Activated CD8-positive, alpha-beta T cell treated with anti-CD3 and anti-CD28 coated beads for 36 hours (primary cell): ENCODE data around the gene TRHDE. TPM values are rescaled to one million over a fixed set of nuclear protein-coding genes. Genes with fewer than 3 reads are reported as not detected.
"Not testable (repeated sequence)": the region's sequence is repeated elsewhere in the genome, so short reads cannot be mapped to it uniquely, and the experiment has no call there.

Experiments used
- ATAC-seq: fragments of 200-7000 bp; cut with Tn5 transposase; one replicate; pipeline ENCODE4 v1.10.0; 2021; ENCODE audit warnings: mild to moderate bottlenecking, moderate library complexity
- CTCF ChIA-PET: fragments of 350-600 bp; sonication (Branson Sonifier 250); formaldehyde crosslinking; loops from one replicate; lab custom pipeline; 2021; ENCODE audit warnings: antibody characterized with exemption; lab: Charles Lee
- POLR2A ChIA-PET: fragments of 350-600 bp; sonication (Branson Sonifier 250); formaldehyde crosslinking; loops from one replicate; lab custom pipeline; 2021; ENCODE audit warnings: antibody characterized with exemption; lab: Charles Lee
- DNase-seq: peaks from one replicate; pipeline ENCODE4 v3.0.0-alpha.2; 2020
- H3K27ac Mint-ChIP-seq: one replicate; pipeline ENCODE4 v1.8.0; 2021; ENCODE audit warnings: mild to moderate bottlenecking, mixed read lengths
- H3K27me3 Mint-ChIP-seq: one replicate; pipeline ENCODE4 v1.8.0; 2021; ENCODE audit warnings: mixed read lengths
- H3K36me3 Mint-ChIP-seq: one replicate; pipeline ENCODE4 v1.8.0; 2021; ENCODE audit warnings: low read depth, mixed read lengths
- H3K4me1 Mint-ChIP-seq: one replicate; pipeline ENCODE4 v1.8.0; 2021; ENCODE audit warnings: low read depth, mixed read lengths
- H3K4me3 Mint-ChIP-seq: one replicate; pipeline ENCODE4 v1.8.0; 2021; ENCODE audit warnings: mild to moderate bottlenecking, moderate library complexity, mixed read lengths
- H3K9me3 Mint-ChIP-seq: one replicate; pipeline ENCODE4 v1.8.0; 2021; ENCODE audit warnings: mixed read lengths
- CTCF ChIP-seq: fragments of 200-600 bp; IDR thresholded peaks from one replicate; pipeline ENCODE4 v1.8.0; 2022; ENCODE audit warnings: antibody characterized with exemption, mild to moderate bottlenecking
- intact Hi-C: fragments of 100-400 bp; cut with micrococcal nuclease; formaldehyde crosslinking; loops from one replicate; pipeline ENCODE4 v1.10.0; 2022
- total RNA-seq, 2 experiments: library from RNA; stranded (reverse); gene quantifications; one replicate each; pipeline ENCODE4 v1.2.3, GENCODE V29; 2021

The TRHDE gene
- total RNA-seq, 2 experiments from 2014 or later, result not detected

DNA sequence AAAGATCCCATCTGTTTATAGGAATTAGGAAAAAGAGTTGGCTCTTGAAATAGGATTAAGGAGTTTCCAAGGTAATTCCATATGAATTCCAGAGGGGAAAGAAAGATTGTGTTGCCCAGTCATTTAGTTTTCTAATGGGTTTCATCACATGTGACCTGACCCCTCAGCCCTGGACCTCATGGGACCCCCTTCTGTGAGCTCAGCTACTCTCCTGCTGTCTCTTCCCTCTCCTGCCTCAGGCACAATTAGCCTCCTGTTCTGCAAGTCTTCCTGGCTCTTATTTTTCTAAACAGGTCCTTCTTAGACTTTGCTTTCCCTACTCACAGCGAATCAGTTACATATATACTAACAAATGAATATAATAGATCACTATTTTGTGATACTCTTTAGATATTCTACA, 237.7 kb downstream of the TRHDE start:
- intact Hi-C loops, result no loop called here
- ChIA-PET CTCF (no interaction called here), POLR2A (no interaction called here)
- Mint-ChIP-seq H3K4me1 (no peaks in the 10 kb centered on the region), H3K9me3 (peaks cover 15% of the 10 kb centered on the region), H3K4me3 (no peak overlapping the region), H3K36me3 (no peaks in the 10 kb centered on the region), H3K27me3 (no peaks in the 10 kb centered on the region), H3K27ac (no peak overlapping the region)
- DNase-seq, result no peak
- no peak for TF ChIP-seq CTCF
- ATAC-seq, result no peak

GRCh38 chr12:72510772-72511171, 238.6 kb downstream of the TRHDE start:
- H3K27me3 Mint-ChIP-seq, result no peaks in the 10 kb centered on the region
- H3K9me3 Mint-ChIP-seq, result peaks cover 10% of the 10 kb centered on the region
- H3K27ac Mint-ChIP-seq, result no peak overlapping the region
- DNase-seq (no peak), ATAC-seq (no peak)
- H3K36me3 Mint-ChIP-seq, result no peaks in the 10 kb centered on the region
- TF ChIP-seq CTCF, result no peak
- ChIA-PET POLR2A (no interaction called here), CTCF (no interaction called here)
- no peak overlapping the region for H3K4me3 Mint-ChIP-seq
- H3K4me1 Mint-ChIP-seq, result no peaks in the 10 kb centered on the region
- intact Hi-C loops, result no loop called here

DNA sequence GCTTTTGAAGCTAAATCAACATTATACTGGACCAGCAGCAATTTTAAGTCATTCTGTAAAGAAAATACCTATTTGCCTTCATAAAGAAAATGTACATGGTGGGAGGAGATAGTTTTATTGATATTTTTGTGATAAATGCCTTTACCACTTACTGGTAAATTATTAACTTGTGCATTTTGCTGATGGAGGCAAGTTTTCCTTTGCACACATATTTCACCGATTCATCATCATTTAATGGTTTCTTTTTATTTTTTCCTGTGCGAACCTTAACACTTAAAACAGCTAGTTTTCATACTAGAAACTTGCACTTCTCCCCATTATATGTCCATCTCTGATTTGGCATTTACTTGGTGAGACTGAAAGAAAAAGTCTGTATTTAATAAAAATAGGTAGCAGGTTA, 239.3 kb downstream of the TRHDE start:
- no peaks in the 10 kb centered on the region for H3K36me3 Mint-ChIP-seq

GRCh38 chr12:72511906-72512305, 239.7 kb downstream of the TRHDE start:
- no peaks in the 10 kb centered on the region for H3K27me3 Mint-ChIP-seq
- ChIA-PET POLR2A (no interaction called here), CTCF (no interaction called here)
- ATAC-seq (no peak), DNase-seq (no peak)
- H3K36me3 Mint-ChIP-seq, result no peaks in the 10 kb centered on the region
- peaks cover 9% of the 10 kb centered on the region for H3K9me3 Mint-ChIP-seq
- TF ChIP-seq CTCF, result no peak
- H3K4me3 Mint-ChIP-seq, result no peak overlapping the region
- H3K27ac Mint-ChIP-seq, result no peak overlapping the region
- no peaks in the 10 kb centered on the region for H3K4me1 Mint-ChIP-seq
- intact Hi-C loops, result no loop called here

More for the DNA sequence above, 239.3 kb downstream of the TRHDE start:
- no peak for DNase-seq
- H3K27me3 Mint-ChIP-seq, result no peaks in the 10 kb centered on the region
- CTCF ChIA-PET, result no interaction called here
- H3K27ac Mint-ChIP-seq, result no peak overlapping the region
- TF ChIP-seq CTCF, result no peak
- POLR2A ChIA-PET, result no interaction called here
- no peak overlapping the region for H3K4me3 Mint-ChIP-seq
- H3K4me1 Mint-ChIP-seq, result no peaks in the 10 kb centered on the region
- H3K9me3 Mint-ChIP-seq, result peaks cover 10% of the 10 kb centered on the region
- no peak for ATAC-seq
- intact Hi-C loops, result no loop called here

DNA sequence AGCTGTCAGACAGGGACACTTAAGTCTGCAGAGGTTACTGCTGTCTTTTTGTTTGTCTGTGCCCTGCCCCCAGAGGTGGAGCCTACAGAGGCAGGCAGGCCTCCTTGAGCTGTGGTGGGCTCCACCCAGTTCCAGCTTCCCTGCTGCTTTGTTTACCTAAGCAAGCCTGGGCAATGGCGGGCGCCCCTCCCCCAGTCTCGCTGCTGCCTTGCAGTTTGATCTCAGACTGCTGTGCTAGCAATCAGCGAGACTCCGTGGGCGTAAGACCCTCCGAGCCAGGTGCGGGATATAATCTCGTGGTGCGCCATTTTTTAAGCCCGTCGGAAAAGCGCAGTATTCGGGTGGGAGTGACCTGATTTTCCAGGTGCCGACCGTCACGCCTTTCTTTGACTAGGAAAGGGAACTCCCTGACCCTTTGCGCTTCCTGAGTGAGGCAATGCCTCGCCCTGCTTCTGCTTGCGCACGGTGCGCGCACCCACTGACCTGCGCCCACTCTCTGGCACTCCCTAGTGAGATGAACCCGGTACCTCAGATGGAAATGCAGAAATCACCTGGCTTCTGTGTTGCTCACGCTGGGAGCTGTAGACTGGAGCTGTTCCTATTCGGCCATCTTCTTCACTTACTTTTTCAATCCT, 248.0 kb downstream of the TRHDE start:
- DNase-seq, CTCF ChIA-PET, H3K27me3 Mint-ChIP-seq, H3K4me1 Mint-ChIP-seq, H3K4me3 Mint-ChIP-seq, intact Hi-C loops, ATAC-seq, H3K36me3 Mint-ChIP-seq, H3K27ac Mint-ChIP-seq, H3K9me3 Mint-ChIP-seq, POLR2A ChIA-PET: not testable (repeated sequence)
